SK-N-SH treated with all-trans-retinoic acid at 6 μM for 48 hours (cell line): ENCODE data around the gene SP140L.

ENCODE experiments used
- RARB ChIP-seq: fragments of 250-450 bp; sonication (Bioruptor Pico); IDR thresholded peaks from 2 replicates; pipeline ENCODE4 v1.8.0; 2021; ENCODE audit warnings: mild to moderate bottlenecking, moderate library complexity
- ZNF70 ChIP-seq: fragments of 450-650 bp; formaldehyde crosslinking; IDR thresholded peaks from 2 replicates; pipeline ENCODE4 v1.5.0; 2020; ENCODE audit warnings: mild to moderate bottlenecking, moderate library complexity

- TF ChIP-seq RARB (CRISPR knock-in tag) (no peak), ZNF70 (CRISPR knock-in tag) (no peak)
These were observed 1.1 kb downstream of the SP140L start for GRCh38 chr2:230328155-230328458.
